H1 (cell line): Measurements from ENCODE around the gene KCNH1. TPM values are rescaled to one million over a fixed set of nuclear protein-coding genes. Genes with fewer than 3 reads are reported as not detected.

Source experiments
- CTCF ChIA-PET: fragments of 300-600 bp; sonication (Branson Sonifier 250); formaldehyde crosslinking; loops from one replicate; lab custom pipeline; 2021; ENCODE audit not compliant: partially characterized antibody; lab: Charles Lee
- POLR2A ChIA-PET: fragments of 300-600 bp; sonication (Branson Sonifier 250); formaldehyde crosslinking; loops from one replicate; lab custom pipeline; 2021; ENCODE audit warnings: inconsistent platforms; ENCODE audit not compliant: partially characterized antibody; lab: Charles Lee
- DNase-seq, 2 experiments: peaks; one replicate each; pipeline versions ENCODE4 v3.0.0 to v3.0.0-alpha.2; 2010 to 2022; ENCODE audit warnings: low spot score in 2 of 2, low read depth in 1 of 2, mixed read lengths in 1 of 2
- FAIRE-seq: peaks from 2 replicates; lab custom pipeline; 2011; peaks lifted over from hg19 to GRCh38; lab: Jason Lieb, UNC
- H2AFZ ChIP-seq: 2 replicates; pipeline ENCODE4 v1.8.1; 2012; ENCODE audit warnings: low read length, inconsistent platforms
- H2AK5ac ChIP-seq: 2 replicates; pipeline ENCODE4 v1.6.1; 2013; ENCODE audit warnings: low read depth, low read length
- H2BK120ac ChIP-seq: replicated peaks from 2 replicates; pipeline ENCODE3; 2013; ENCODE audit warnings: low read depth, low read length, inconsistent platforms
- H2BK12ac ChIP-seq: 2 replicates; pipeline ENCODE4 v1.6.1; 2013; ENCODE audit warnings: low read depth, low read length
- H2BK15ac ChIP-seq: 2 replicates; pipeline ENCODE4 v1.6.1; 2013; ENCODE audit warnings: low read length
- H2BK20ac ChIP-seq: 2 replicates; pipeline ENCODE4 v1.6.1; 2013; ENCODE audit warnings: low read length
- H2BK5ac ChIP-seq: 2 replicates; pipeline ENCODE4 v1.6.1; 2013; ENCODE audit warnings: low read depth, low read length
- H3K14ac ChIP-seq: 2 replicates; pipeline ENCODE4 v1.6.1; 2013; ENCODE audit warnings: inconsistent platforms; ENCODE audit not compliant: insufficient read length
- H3K18ac ChIP-seq: 2 replicates; pipeline ENCODE4 v1.6.1; 2013; ENCODE audit warnings: low read length; ENCODE audit errors: extremely low read depth
- H3K23ac ChIP-seq: 2 replicates; pipeline ENCODE4 v1.6.1; 2013; ENCODE audit warnings: inconsistent platforms; ENCODE audit not compliant: insufficient read length
- H3K23me2 ChIP-seq: 2 replicates; pipeline ENCODE4 v1.6.1; 2013; ENCODE audit warnings: low read depth, low read length
- H3K27ac ChIP-seq: 2 replicates; pipeline ENCODE4 v1.6.1; 2011; ENCODE audit warnings: low read depth, low read length, inconsistent platforms
- H3K27me3 ChIP-seq, 4 experiments: replicated peaks in 1 of 4; 1 replicate in 1 of 4; 2 replicates in 3 of 4; pipeline versions ENCODE4 v1.6.1 to v1.8.1; 2011 to 2013; ENCODE audit warnings: low read length in 3 of 4, mild to moderate bottlenecking in 3 of 4, inconsistent platforms in 2 of 4, mixed read lengths in 2 of 4, moderate library complexity in 1 of 4; ENCODE audit not compliant: control insufficient read depth in 3 of 4, insufficient read depth in 3 of 4; ENCODE audit errors: extremely low read depth in 1 of 4
- H3K36me3 ChIP-seq, 4 experiments: 2 replicates each; pipeline versions ENCODE4 v1.6.1 to v1.8.1; 2011 to 2013; ENCODE audit warnings: mild to moderate bottlenecking in 4 of 4, low read length in 3 of 4, moderate library complexity in 2 of 4, control low read depth in 1 of 4, inconsistent platforms in 1 of 4; ENCODE audit not compliant: insufficient read depth in 4 of 4, control insufficient read depth in 2 of 4
- H3K4ac ChIP-seq: replicated peaks from 2 replicates; pipeline ENCODE3; 2013; ENCODE audit warnings: low read length, low read depth, mixed read lengths, inconsistent platforms; ENCODE audit not compliant: insufficient read length
- H3K4me1 ChIP-seq, 4 experiments: replicated peaks in 1 of 4; 1 replicate in 1 of 4; 2 replicates in 3 of 4; pipeline versions ENCODE4 v1.6.1 to v1.8.1; 2011 to 2013; ENCODE audit warnings: low read length in 3 of 4, inconsistent platforms in 2 of 4, mixed read lengths in 1 of 4; ENCODE audit not compliant: insufficient read depth in 4 of 4, control insufficient read depth in 3 of 4
- H3K4me2 ChIP-seq, 2 experiments: 2 replicates each; pipeline versions ENCODE4 v1.6.1 to v1.8.1; 2011 to 2013; ENCODE audit warnings: low read depth in 2 of 2, low read length in 2 of 2, control low read depth in 1 of 2, inconsistent platforms in 1 of 2, mild to moderate bottlenecking in 1 of 2; ENCODE audit not compliant: insufficient read depth in 1 of 2
- H3K4me3 ChIP-seq, 4 experiments: fragments of 200-600, 300-600 bp in 1 of 4; sonication (generic), shearing (Covaris generic), sonication (Bioruptor Twin) in 1 of 4; 2 replicates each; pipeline versions ENCODE4 v1.5.1 to v1.8.1; 2011 to 2016; ENCODE audit warnings: low read length in 4 of 4, low read depth in 3 of 4, control low read depth in 2 of 4, inconsistent platforms in 2 of 4, mild to moderate bottlenecking in 2 of 4, mixed read lengths in 1 of 4, moderate library complexity in 1 of 4; ENCODE audit not compliant: insufficient read depth in 2 of 4; ENCODE audit errors: extremely low read depth in 1 of 4
- H3K56ac ChIP-seq: replicated peaks from 2 replicates; pipeline ENCODE3; 2013; ENCODE audit warnings: low read depth, mild to moderate bottlenecking, mixed read lengths, low read length, inconsistent platforms; ENCODE audit not compliant: insufficient read length
- H3K79me1 ChIP-seq: 2 replicates; pipeline ENCODE4 v1.6.1; 2013; ENCODE audit warnings: low read depth, low read length, control low read depth
- H3K79me2 ChIP-seq, 2 experiments: 2 replicates each; pipeline versions ENCODE4 v1.6.1 to v1.8.1; 2012 to 2013; ENCODE audit warnings: low read length in 2 of 2, mild to moderate bottlenecking in 2 of 2, inconsistent platforms in 1 of 2; ENCODE audit not compliant: insufficient read depth in 2 of 2, control insufficient read depth in 1 of 2
- H3K9ac ChIP-seq, 4 experiments: replicated peaks in 1 of 4; 1 replicate in 1 of 4; 2 replicates in 3 of 4; pipeline versions ENCODE4 v1.6.1 to v1.8.1; 2011 to 2013; ENCODE audit warnings: low read depth in 3 of 4, low read length in 3 of 4, control low read depth in 2 of 4, mild to moderate bottlenecking in 2 of 4, moderate library complexity in 2 of 4, inconsistent platforms in 1 of 4; ENCODE audit errors: extremely low read depth in 1 of 4
- H3K9me3 ChIP-seq, 2 experiments: 2 replicates each; pipeline versions ENCODE4 v1.6.1 to v1.8.1; 2012 to 2013; ENCODE audit warnings: mild to moderate bottlenecking in 2 of 2, moderate library complexity in 2 of 2, control low read depth in 1 of 2, inconsistent platforms in 1 of 2, low read depth in 1 of 2, low read length in 1 of 2, mixed read lengths in 1 of 2; ENCODE audit not compliant: insufficient read depth in 2 of 2
- H4K20me1 ChIP-seq, 2 experiments: replicated peaks in 1 of 2; 2 replicates each; pipeline versions ENCODE3 to v1.8.1; 2011 to 2013; ENCODE audit warnings: inconsistent platforms in 2 of 2, low read length in 2 of 2, mild to moderate bottlenecking in 1 of 2; ENCODE audit not compliant: insufficient read depth in 2 of 2, control insufficient read depth in 1 of 2
- H4K5ac ChIP-seq: 2 replicates; pipeline ENCODE4 v1.6.1; 2013; ENCODE audit warnings: low read length, low read depth, mixed read lengths, inconsistent platforms; ENCODE audit not compliant: insufficient read length
- H4K8ac ChIP-seq: 2 replicates; pipeline ENCODE4 v1.8.0; 2013; ENCODE audit warnings: mild to moderate bottlenecking, moderate library complexity, low read length, inconsistent platforms; ENCODE audit not compliant: insufficient read depth; ENCODE audit errors: extremely low read depth
- H4K91ac ChIP-seq: replicated peaks from 2 replicates; pipeline ENCODE3; 2013; ENCODE audit warnings: low read length, mixed read lengths, inconsistent platforms; ENCODE audit not compliant: insufficient read length
- ATF2 ChIP-seq: IDR thresholded peaks from 2 replicates; pipeline ENCODE4 v1.6.1; 2012; ENCODE audit warnings: low read length, inconsistent platforms
- CTBP2 ChIP-seq: IDR thresholded peaks from 2 replicates; pipeline ENCODE4 v1.7.0; 2011; ENCODE audit warnings: borderline replicate concordance, mild to moderate bottlenecking, moderate library complexity, mixed read lengths, low read length; ENCODE audit not compliant: insufficient read depth, insufficient read length
- KDM4A ChIP-seq: IDR thresholded peaks from one replicate; pipeline ENCODE4 v1.7.1; 2012; ENCODE audit warnings: low read depth, mild to moderate bottlenecking, moderate library complexity, low read length, inconsistent platforms; ENCODE audit not compliant: severe bottlenecking
- MAX ChIP-seq: IDR thresholded peaks from 2 replicates; pipeline ENCODE4 v1.6.1; 2012; ENCODE audit warnings: inconsistent platforms
- WGBS, 2 experiments: shearing (Covaris generic) in 1 of 2; methylation state at CpG; one replicate each; pipeline versions ENCODE4 v1.1.6 to v1.1.7; 2013 to 2015; ENCODE audit warnings: low lambda C conversion rate in 2 of 2, mixed read lengths in 2 of 2, inconsistent platforms in 1 of 2, low coverage in 1 of 2, missing lambda C conversion rate in 1 of 2; ENCODE audit not compliant: insufficient replicate concordance in 2 of 2, insufficient coverage in 1 of 2, insufficient read length in 1 of 2; ENCODE audit errors: extremely low coverage in 1 of 2, missing lambda C conversion rate in 1 of 2; 5-methylcytosine and 5-hydroxymethylcytosine counted together
- polyA plus RNA-seq, 7 experiments: library from polyadenylated mRNA; depleted of rRNA in 3 of 7; stranded (reverse) in 5 of 7; unstranded in 2 of 7; fragments of >200 nt in 5 of 7; fragments of 200-250 nt in 2 of 7; gene quantifications; 1 replicate in 5 of 7; 2 replicates in 1 of 7; 4 replicates in 1 of 7; pipeline versions ENCODE4 v1.2.1 to v1.2.3, GENCODE V29; 2011 to 2013; ENCODE audit warnings: missing spikeins in 2 of 7, mixed read lengths in 2 of 7
- total RNA-seq: library from RNA; stranded (reverse); fragmentation: NEBNext Ultra II Directional; extraction: Animal tissue kit (Norgen Biotek cat#: 25700); gene quantifications from 2 replicates; pipeline ENCODE4 v1.2.1, GENCODE V29; 2021

KCNH1 gene
- total and polyA plus RNA-seq, 2 of the 8 experiments (the other 6 are each of a cell fraction or from before 2014, with no cell fraction given), result 0.27 to 0.34 TPM

GRCh38 chr1:211158866-211159265 lies 24.9 kb upstream of the KCNH1 start:
- H3K4me2 ChIP-seq, result no peak overlapping the region
- H3K4me3 ChIP-seq, result no peak overlapping the region
- no peak overlapping the region for H2AFZ ChIP-seq
- no peaks in the 10 kb centered on the region for H3K36me3 ChIP-seq
- WGBS, 2 experiments, result 83% methylated on average over 1 of the region's 1 CpG; no CpG with 5 or more reads in 1 of the 2 experiments
- H3K14ac ChIP-seq, result no peak overlapping the region
- no peak overlapping the region for H2BK120ac ChIP-seq
- H2BK20ac ChIP-seq, result no peak overlapping the region
- no peak overlapping the region for H3K23ac ChIP-seq
- no peak overlapping the region for H2BK12ac ChIP-seq
- no peak overlapping the region for H4K8ac ChIP-seq
- H3K9me3 ChIP-seq, result peaks cover 0 to 6% of the 10 kb centered on the region in 2 experiments; a peak in 1 of 4 replicates
- no peak for DNase-seq
- no peak overlapping the region for H3K18ac ChIP-seq
- no peaks in the 10 kb centered on the region for H3K4me1 ChIP-seq
- H3K9ac ChIP-seq, result no peak overlapping the region
- no peaks in the 10 kb centered on the region for H3K79me1 ChIP-seq
- no peaks in the 10 kb centered on the region for H3K23me2 ChIP-seq
- no peaks in the 10 kb centered on the region for H3K79me2 ChIP-seq
- no peak overlapping the region for H3K4ac ChIP-seq
- no peak overlapping the region for H3K56ac ChIP-seq
- no peaks in the 10 kb centered on the region for H4K20me1 ChIP-seq
- no peak overlapping the region for H2BK15ac ChIP-seq
- no peak overlapping the region for H2BK5ac ChIP-seq
- ChIA-PET POLR2A (no interaction called here), CTCF (no interaction called here)
- no peak overlapping the region for H4K5ac ChIP-seq
- H3K27me3 ChIP-seq, result no peaks in the 10 kb centered on the region
- no peak for FAIRE-seq
- H3K27ac ChIP-seq, result no peak overlapping the region
- H4K91ac ChIP-seq, result no peak overlapping the region
- no peak overlapping the region for H2AK5ac ChIP-seq
- no peak for TF ChIP-seq KDM4A
- TF ChIP-seq ATF2, result no peak
- no peak for TF ChIP-seq MAX
- no peak for TF ChIP-seq CTBP2
